Thymus (tissue), 11 donors: Measurements from ENCODE around the gene PPM1H. TPM values are rescaled to one million over a fixed set of nuclear protein-coding genes. Genes with fewer than 3 reads are reported as not detected.

Experiments used
- DNase-seq, 9 donors: peaks; one replicate each; pipeline ENCODE4 v3.0.0-alpha.2; 2013; ENCODE audit warnings: low spot score in 9 of 9, low read depth in 6 of 9, missing footprints in 1 of 9
- H3K27ac ChIP-seq, 2 donors: one replicate each; pipeline ENCODE4 v1.5.1; 2013; ENCODE audit warnings: control low read depth in 1 of 2, low read depth in 1 of 2, low read length in 1 of 2, mild to moderate bottlenecking in 1 of 2, moderate library complexity in 1 of 2
- H3K27me3 ChIP-seq, 2 donors: one replicate each; pipeline ENCODE4 v1.5.1; 2013; ENCODE audit warnings: low read length in 1 of 2; ENCODE audit not compliant: control insufficient read depth in 2 of 2, insufficient read depth in 1 of 2
- H3K36me3 ChIP-seq, 2 donors: one replicate each; pipeline ENCODE4 v1.5.1; 2013; ENCODE audit warnings: low read length in 1 of 2, mild to moderate bottlenecking in 1 of 2, moderate library complexity in 1 of 2; ENCODE audit not compliant: control insufficient read depth in 2 of 2, insufficient read depth in 2 of 2
- H3K4me1 ChIP-seq, 2 donors: one replicate each; pipeline ENCODE4 v1.5.1; 2013; ENCODE audit warnings: low read length in 2 of 2; ENCODE audit not compliant: control insufficient read depth in 2 of 2, insufficient read depth in 2 of 2
- H3K4me3 ChIP-seq, 2 donors: one replicate each; pipeline ENCODE4 v1.5.1; 2013; ENCODE audit warnings: low read length in 2 of 2, control low read depth in 1 of 2, mild to moderate bottlenecking in 1 of 2
- H3K9me3 ChIP-seq, 2 donors: one replicate each; pipeline ENCODE4 v1.5.1; 2013; ENCODE audit warnings: low read length in 1 of 2, mild to moderate bottlenecking in 1 of 2; ENCODE audit not compliant: control insufficient read depth in 2 of 2, insufficient read depth in 1 of 2
- whole genome bisulfite sequencing: extraction: QIAGEN DNeasy Blood & Tissue Kit; methylation state at CpG from one replicate; pipeline ENCODE4 v1.1.7; 2013; 5-methylcytosine and 5-hydroxymethylcytosine counted together
- polyA plus RNA-seq: library from polyadenylated mRNA; stranded (reverse); fragments of 200-250 nt; gene quantifications from one replicate; pipeline ENCODE4 v1.2.3, GENCODE V29; 2013
- total RNA-seq: library from RNA; stranded (reverse); fragments of 120-200 nt; gene quantifications from one replicate; pipeline ENCODE4 v1.2.4, GENCODE V29; 2013
- donor health status: healthy.

PPM1H gene
- total and polyA plus RNA-seq, 2 donors = 3.6 to 7.8 TPM

GRCh38 chr12:62861586-62861985 is 73.4 kb downstream of the PPM1H start:
- Histone ChIP-seq H3K4me3 (no peak overlapping the region), H3K4me1 (peaks cover 0 to 2% of the 10 kb centered on the region in 2 donors), H3K27me3 (no peaks in the 10 kb centered on the region), H3K36me3 (no peaks in the 10 kb centered on the region), H3K27ac (no peak overlapping the region), H3K9me3 (no peaks in the 10 kb centered on the region)
- 94% methylated on average over 4 of the region's 4 CpGs for WGBS
- DNase-seq = no peak

- 93% methylated on average over 10 of the region's 10 CpGs for WGBS
- no peak for DNase-seq
- Histone ChIP-seq H3K27ac (no peak overlapping the region), H3K27me3 (no peaks in the 10 kb centered on the region), H3K4me3 (no peak overlapping the region), H3K9me3 (no peaks in the 10 kb centered on the region), H3K4me1 (no peaks in the 10 kb centered on the region), H3K36me3 (no peaks in the 10 kb centered on the region)
Measured at GRCh38 chr12:62860501-62861411, 74.2 kb downstream of the PPM1H start.

GRCh38 chr12:62860020-62860419 is 74.9 kb downstream of the PPM1H start:
- no peak for DNase-seq
- H3K36me3 ChIP-seq = no peaks in the 10 kb centered on the region
- no peaks in the 10 kb centered on the region for H3K9me3 ChIP-seq
- WGBS = 91% methylated on average over 5 of the region's 5 CpGs
- no peak overlapping the region for H3K27ac ChIP-seq
- H3K27me3 ChIP-seq = no peaks in the 10 kb centered on the region
- H3K4me3 ChIP-seq = no peak overlapping the region
- no peaks in the 10 kb centered on the region for H3K4me1 ChIP-seq

- Histone ChIP-seq H3K4me1 (no peaks in the 10 kb centered on the region), H3K27ac (no peak overlapping the region), H3K36me3 (no peaks in the 10 kb centered on the region), H3K9me3 (no peaks in the 10 kb centered on the region), H3K4me3 (no peak overlapping the region), H3K27me3 (no peaks in the 10 kb centered on the region)
- DNase-seq = no peak
- 97% methylated on average over 1 of the region's 1 CpG for WGBS
Measured at GRCh38 chr12:62859321-62859737, 75.6 kb downstream of the PPM1H start.

- Histone ChIP-seq H3K36me3 (no peaks in the 10 kb centered on the region), H3K4me1 (no peaks in the 10 kb centered on the region), H3K27me3 (no peaks in the 10 kb centered on the region), H3K4me3 (no peak overlapping the region), H3K9me3 (no peaks in the 10 kb centered on the region), H3K27ac (no peak overlapping the region)
- DNase-seq = no peak
- 95% methylated on average over 1 of the region's 1 CpG for WGBS
Measured at GRCh38 chr12:62856454-62856853, 78.5 kb downstream of the PPM1H start.

- no peak overlapping the region for H3K27ac ChIP-seq
- H3K4me1 ChIP-seq = no peaks in the 10 kb centered on the region
- WGBS = 92% methylated on average over 4 of the region's 4 CpGs
Measured at GRCh38 chr12:62854024-62854423, 80.9 kb downstream of the PPM1H start.

GRCh38 chr12:62849398-62849797 is 85.6 kb downstream of the PPM1H start:
- Histone ChIP-seq H3K27ac (no peak overlapping the region), H3K4me1 (no peaks in the 10 kb centered on the region), H3K9me3 (no peaks in the 10 kb centered on the region), H3K27me3 (no peaks in the 10 kb centered on the region), H3K4me3 (no peak overlapping the region), H3K36me3 (no peaks in the 10 kb centered on the region)
- WGBS = 78% methylated on average over 1 of the region's 1 CpG
- no peak for DNase-seq

More at GRCh38 chr12:62854024-62854423, 80.9 kb downstream of the PPM1H start:
- no peak for DNase-seq
- no peaks in the 10 kb centered on the region for H3K27me3 ChIP-seq
- no peaks in the 10 kb centered on the region for H3K36me3 ChIP-seq
- no peaks in the 10 kb centered on the region for H3K9me3 ChIP-seq
- H3K4me3 ChIP-seq = no peak overlapping the region

GRCh38 chr12:62848418-62848817 is 86.5 kb downstream of the PPM1H start:
- Histone ChIP-seq H3K27me3 (no peaks in the 10 kb centered on the region), H3K27ac (no peak overlapping the region), H3K9me3 (no peaks in the 10 kb centered on the region), H3K36me3 (no peaks in the 10 kb centered on the region), H3K4me1 (no peaks in the 10 kb centered on the region), H3K4me3 (no peak overlapping the region)
- 94% methylated on average over 2 of the region's 2 CpGs for WGBS
- DNase-seq = no peak

- no peaks in the 10 kb centered on the region for H3K36me3 ChIP-seq
- no peak for DNase-seq
- no peaks in the 10 kb centered on the region for H3K4me1 ChIP-seq
- no peaks in the 10 kb centered on the region for H3K27me3 ChIP-seq
- no peak overlapping the region for H3K27ac ChIP-seq
- H3K4me3 ChIP-seq = no peak overlapping the region
- no peaks in the 10 kb centered on the region for H3K9me3 ChIP-seq
- 99% methylated on average over 2 of the region's 2 CpGs for WGBS
Measured at GRCh38 chr12:62847709-62848108, 87.2 kb downstream of the PPM1H start.
